Brain microvascular endothelial cell (primary cell): Measurements from ENCODE around the gene INSRR.
A peak's percentile ranks its signal among the peaks of the same experiment; 100 is the strongest.

Experiments
- DNase-seq: peaks from one replicate; pipeline ENCODE4 v3.0.0-alpha.2; 2020
- H3K27ac ChIP-seq: fragments of 250-450 bp; sonication (Bioruptor Pico); 2 replicates; pipeline ENCODE4 v1.5.1; 2020; ENCODE audit warnings: mild to moderate bottlenecking, moderate library complexity
- H3K27me3 ChIP-seq: fragments of 250-450 bp; sonication (Bioruptor Pico); replicated peaks from 2 replicates; pipeline ENCODE4 v1.5.1; 2020; ENCODE audit warnings: mild to moderate bottlenecking
- H3K36me3 ChIP-seq: fragments of 250-450 bp; sonication (Bioruptor Pico); replicated peaks from 2 replicates; pipeline ENCODE4 v1.5.1; 2020; ENCODE audit warnings: mild to moderate bottlenecking
- H3K4me3 ChIP-seq: 2 replicates; pipeline ENCODE4 v1.5.1; 2011; ENCODE audit warnings: low read depth, mild to moderate bottlenecking, control low read depth, low read length, moderate library complexity
- in situ Hi-C: cut with HindIII; loops from 2 replicates; pipeline ENCODE4 v1.10.0; 2017; ENCODE audit warnings: low sequenced_read_pairs, low pct_ligation_motif_present
- TF ChIP-seq, protein P1 (sequence below): IDR thresholded peaks from 2 replicates; pipeline ENCODE4 v1.5.1; 2011; ENCODE audit warnings: low read depth, mild to moderate bottlenecking, moderate library complexity, low read length, control low read depth, inconsistent platforms; ENCODE audit errors: missing control alignments

The INSRR gene

DNA sequence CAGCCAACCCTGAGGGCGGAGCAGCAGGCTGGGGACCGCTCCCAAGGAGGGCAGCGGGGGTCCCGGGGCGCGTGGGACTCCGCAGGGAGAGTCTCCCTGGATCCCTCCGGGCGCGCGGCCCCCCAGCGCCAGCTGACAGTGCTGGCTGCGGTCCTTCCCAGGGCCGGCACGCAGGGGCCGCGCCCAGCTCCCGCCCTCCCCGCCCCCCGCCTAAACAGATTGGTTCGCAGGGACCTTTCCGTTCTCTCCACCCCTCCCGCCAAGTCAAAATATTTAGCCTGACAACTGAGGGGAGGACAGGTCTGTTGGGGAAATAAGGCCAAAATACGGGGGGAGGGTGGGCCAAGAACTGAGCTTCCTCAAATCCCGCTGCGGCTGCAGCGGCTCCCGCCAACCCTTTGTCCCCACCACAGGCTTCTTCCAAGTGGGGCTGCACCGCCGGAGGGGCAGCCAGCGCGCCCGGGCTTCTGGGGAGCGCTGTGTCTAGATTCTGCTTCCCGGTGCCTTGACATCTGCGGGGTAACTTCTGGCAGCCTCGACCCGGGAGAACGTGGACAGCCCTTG, at the start of gene INSRR:
Gene INSRR, minus strand, starts transcription at position 159 of the 564 bp plus-strand sequence. CDS start 496 bp downstream, outside the sequence.
- DNase-seq: no peak
- H3K4me3 ChIP-seq: peak within 1 kb of the TSS; percentile 34
- no peak within 1 kb of the TSS for H3K27ac ChIP-seq
- H3K36me3 ChIP-seq: no peaks in the 10 kb centered on the region
- TF ChIP-seq, protein P1, sequence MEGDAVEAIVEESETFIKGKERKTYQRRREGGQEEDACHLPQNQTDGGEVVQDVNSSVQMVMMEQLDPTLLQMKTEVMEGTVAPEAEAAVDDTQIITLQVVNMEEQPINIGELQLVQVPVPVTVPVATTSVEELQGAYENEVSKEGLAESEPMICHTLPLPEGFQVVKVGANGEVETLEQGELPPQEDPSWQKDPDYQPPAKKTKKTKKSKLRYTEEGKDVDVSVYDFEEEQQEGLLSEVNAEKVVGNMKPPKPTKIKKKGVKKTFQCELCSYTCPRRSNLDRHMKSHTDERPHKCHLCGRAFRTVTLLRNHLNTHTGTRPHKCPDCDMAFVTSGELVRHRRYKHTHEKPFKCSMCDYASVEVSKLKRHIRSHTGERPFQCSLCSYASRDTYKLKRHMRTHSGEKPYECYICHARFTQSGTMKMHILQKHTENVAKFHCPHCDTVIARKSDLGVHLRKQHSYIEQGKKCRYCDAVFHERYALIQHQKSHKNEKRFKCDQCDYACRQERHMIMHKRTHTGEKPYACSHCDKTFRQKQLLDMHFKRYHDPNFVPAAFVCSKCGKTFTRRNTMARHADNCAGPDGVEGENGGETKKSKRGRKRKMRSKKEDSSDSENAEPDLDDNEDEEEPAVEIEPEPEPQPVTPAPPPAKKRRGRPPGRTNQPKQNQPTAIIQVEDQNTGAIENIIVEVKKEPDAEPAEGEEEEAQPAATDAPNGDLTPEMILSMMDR: no peak
- in situ Hi-C loops: no loop called here
- H3K27me3 ChIP-seq: peaks cover 49% of the 10 kb centered on the region

DNA sequence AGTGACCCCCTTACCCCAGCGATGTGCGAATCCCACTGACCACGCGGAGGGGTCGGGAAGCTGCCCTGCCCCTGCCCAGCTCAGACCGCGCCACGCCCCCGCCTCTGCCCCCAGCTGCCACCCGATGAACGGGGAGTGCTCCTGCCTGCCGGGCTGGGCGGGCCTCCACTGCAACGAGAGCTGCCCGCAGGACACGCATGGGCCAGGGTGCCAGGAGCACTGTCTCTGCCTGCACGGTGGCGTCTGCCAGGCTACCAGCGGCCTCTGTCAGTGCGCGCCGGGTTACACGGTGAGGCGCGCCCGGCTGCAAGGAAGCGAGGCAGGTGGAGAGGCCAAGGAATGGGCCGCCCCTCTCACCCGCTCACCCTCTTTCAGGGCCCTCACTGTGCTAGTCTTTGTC, 49.6 kb upstream of the INSRR start:
- H3K27me3 ChIP-seq: no peaks in the 10 kb centered on the region
- in situ Hi-C loops: no loop called here
- peaks cover 32% of the 10 kb centered on the region for H3K36me3 ChIP-seq
- TF ChIP-seq, protein P1: no peak
- no peak overlapping the region for H3K27ac ChIP-seq
- DNase-seq: no peak
- no peak overlapping the region for H3K4me3 ChIP-seq

DNA sequence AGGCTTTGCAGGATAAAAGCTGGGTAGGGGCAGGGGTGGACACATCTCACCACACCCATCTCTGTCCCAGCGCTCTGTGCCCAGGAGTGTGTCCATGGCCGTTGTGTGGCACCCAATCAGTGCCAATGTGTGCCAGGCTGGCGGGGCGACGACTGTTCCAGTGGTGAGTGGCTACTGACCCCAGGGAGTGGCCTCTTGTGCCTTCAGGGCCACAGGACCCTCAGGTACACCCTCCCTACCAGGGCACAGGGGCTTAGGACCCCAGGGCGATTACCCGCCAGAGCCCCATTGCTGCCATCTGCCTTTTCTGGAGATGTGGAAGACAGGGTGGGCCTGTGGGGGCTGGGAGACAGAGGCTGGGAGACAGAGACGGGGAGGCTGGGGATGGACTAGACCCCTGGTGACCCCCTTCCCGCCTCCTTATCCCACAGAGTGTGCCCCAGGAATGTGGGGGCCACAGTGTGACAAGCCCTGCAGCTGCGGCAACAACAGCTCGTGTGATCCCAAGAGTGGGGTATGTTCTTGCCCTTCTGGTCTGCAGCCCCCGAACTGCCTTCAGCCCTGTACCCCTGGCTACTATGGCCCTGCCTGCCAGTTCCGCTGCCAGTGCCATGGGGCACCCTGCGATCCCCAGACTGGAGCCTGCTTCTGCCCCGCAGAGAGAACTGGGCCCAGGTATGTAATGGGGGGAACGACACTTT, 47.4 kb upstream of the INSRR start:
- DNase-seq: no peak
- Histone ChIP-seq H3K36me3 (peaks cover 23% of the 10 kb centered on the region), H3K27ac (no peak overlapping the region), H3K4me3 (no peak overlapping the region), H3K27me3 (no peaks in the 10 kb centered on the region)
- in situ Hi-C loops: no loop called here
- TF ChIP-seq, protein P1: no peak

DNA sequence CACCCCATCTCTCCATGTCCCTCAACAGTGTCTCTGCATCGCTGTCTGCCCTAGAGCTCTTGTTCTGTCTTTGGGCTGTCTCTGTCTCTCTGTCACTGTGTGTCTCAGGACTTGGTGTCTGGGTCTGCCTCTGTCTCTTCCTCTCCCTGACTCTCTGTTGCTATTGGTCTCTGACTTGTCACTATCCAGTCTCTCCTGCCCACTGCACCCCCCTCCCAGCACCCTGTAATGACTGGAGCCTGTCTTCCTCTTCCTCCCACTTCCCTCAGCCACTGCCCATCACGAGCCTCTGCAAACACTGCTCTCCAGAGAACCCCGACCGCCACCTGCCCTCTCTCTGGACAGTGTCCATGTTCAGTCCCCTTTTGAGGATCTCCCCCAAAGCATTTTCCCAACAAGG, 46.7 kb upstream of the INSRR start:
- no peak overlapping the region for H3K4me3 ChIP-seq
- in situ Hi-C loops: no loop called here
- H3K27ac ChIP-seq: no peak overlapping the region
- H3K27me3 ChIP-seq: no peaks in the 10 kb centered on the region
- DNase-seq: no peak
- TF ChIP-seq, protein P1: no peak
- peaks cover 23% of the 10 kb centered on the region for H3K36me3 ChIP-seq

DNA sequence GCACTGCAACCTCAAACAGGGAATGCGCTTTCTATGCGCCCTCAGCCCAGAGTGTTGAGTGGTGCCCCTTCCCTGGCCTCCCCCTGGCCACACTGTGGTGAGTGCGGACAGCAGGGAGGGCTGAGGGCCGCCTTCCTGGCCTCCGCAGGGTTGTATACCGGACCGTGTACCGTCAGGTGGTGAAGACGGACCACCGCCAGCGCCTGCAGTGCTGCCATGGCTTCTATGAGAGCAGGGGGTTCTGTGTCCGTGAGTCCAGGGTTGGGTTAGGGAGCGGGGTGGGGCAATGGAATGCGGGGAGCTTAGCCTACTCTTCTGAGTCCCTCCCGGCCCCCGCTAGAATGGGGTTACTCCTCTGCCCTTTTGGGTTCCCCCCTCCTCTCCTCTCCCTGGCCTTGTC, 46.3 kb upstream of the INSRR start:
- in situ Hi-C loops: no loop called here
- Histone ChIP-seq H3K27me3 (no peaks in the 10 kb centered on the region), H3K27ac (no peak overlapping the region), H3K4me3 (no peak overlapping the region), H3K36me3 (peaks cover 20% of the 10 kb centered on the region)
- TF ChIP-seq, protein P1: no peak
- DNase-seq: no peak
